HG03139 (cell line): ENCODE results near the gene AVL9.

Experiments
- ATAC-seq: cut with Tn5 transposase; IDR thresholded peaks from one replicate; pipeline ENCODE4 v1.9.1; 2021; ENCODE audit not compliant: unreplicated experiment

Gene AVL9

GRCh38 chr7:32533276-32534029 lies 38.2 kb downstream of the AVL9 start:
- ATAC-seq, result no peak

- ATAC-seq, result no peak
Measured at GRCh38 chr7:32535162-32535702, 39.9 kb downstream of the AVL9 start.

GRCh38 chr7:32536016-32536415 lies 40.7 kb downstream of the AVL9 start:
- ATAC-seq, result no peak

GRCh38 chr7:32536585-32536984 lies 41.3 kb downstream of the AVL9 start:
- ATAC-seq, result no peak

- no peak for ATAC-seq
Measured at GRCh38 chr7:32537760-32538159, 42.5 kb downstream of the AVL9 start.

GRCh38 chr7:32539366-32539765 lies 44.1 kb downstream of the AVL9 start:
- ATAC-seq, result no peak

- ATAC-seq, result no peak
Measured at GRCh38 chr7:32539919-32540531, 44.7 kb downstream of the AVL9 start.

- no peak for ATAC-seq
Measured at GRCh38 chr7:32542595-32542994, 47.3 kb downstream of the AVL9 start.

GRCh38 chr7:32559480-32559879 lies 64.2 kb downstream of the AVL9 start:
- ATAC-seq, result no peak

GRCh38 chr7:32560075-32560474 lies 64.8 kb downstream of the AVL9 start:
- no peak for ATAC-seq

GRCh38 chr7:32561613-32562012 lies 66.3 kb downstream of the AVL9 start:
- no peak for ATAC-seq

- no peak for ATAC-seq
Measured at GRCh38 chr7:32564542-32564941, 69.3 kb downstream of the AVL9 start.

GRCh38 chr7:32569388-32570289 lies 74.3 kb downstream of the AVL9 start:
- ATAC-seq, result no peak

- no peak for ATAC-seq
Measured at GRCh38 chr7:32573110-32573687, 77.9 kb downstream of the AVL9 start.

- ATAC-seq, result no peak
Measured at GRCh38 chr7:32574626-32575025, 79.3 kb downstream of the AVL9 start.

GRCh38 chr7:32577421-32577820 lies 82.1 kb downstream of the AVL9 start:
- ATAC-seq, result no peak

- no peak for ATAC-seq
Measured at GRCh38 chr7:32579776-32580175, 84.5 kb downstream of the AVL9 start.

- no peak for ATAC-seq
Measured at GRCh38 chr7:32580646-32581045, 85.4 kb downstream of the AVL9 start.

GRCh38 chr7:32582036-32582435 lies 86.7 kb downstream of the AVL9 start:
- ATAC-seq, result no peak

GRCh38 chr7:32583791-32584190 lies 88.5 kb downstream of the AVL9 start:
- no peak for ATAC-seq
